ENCODE data around the gene GFI1B.

The GFI1B gene

DNA sequence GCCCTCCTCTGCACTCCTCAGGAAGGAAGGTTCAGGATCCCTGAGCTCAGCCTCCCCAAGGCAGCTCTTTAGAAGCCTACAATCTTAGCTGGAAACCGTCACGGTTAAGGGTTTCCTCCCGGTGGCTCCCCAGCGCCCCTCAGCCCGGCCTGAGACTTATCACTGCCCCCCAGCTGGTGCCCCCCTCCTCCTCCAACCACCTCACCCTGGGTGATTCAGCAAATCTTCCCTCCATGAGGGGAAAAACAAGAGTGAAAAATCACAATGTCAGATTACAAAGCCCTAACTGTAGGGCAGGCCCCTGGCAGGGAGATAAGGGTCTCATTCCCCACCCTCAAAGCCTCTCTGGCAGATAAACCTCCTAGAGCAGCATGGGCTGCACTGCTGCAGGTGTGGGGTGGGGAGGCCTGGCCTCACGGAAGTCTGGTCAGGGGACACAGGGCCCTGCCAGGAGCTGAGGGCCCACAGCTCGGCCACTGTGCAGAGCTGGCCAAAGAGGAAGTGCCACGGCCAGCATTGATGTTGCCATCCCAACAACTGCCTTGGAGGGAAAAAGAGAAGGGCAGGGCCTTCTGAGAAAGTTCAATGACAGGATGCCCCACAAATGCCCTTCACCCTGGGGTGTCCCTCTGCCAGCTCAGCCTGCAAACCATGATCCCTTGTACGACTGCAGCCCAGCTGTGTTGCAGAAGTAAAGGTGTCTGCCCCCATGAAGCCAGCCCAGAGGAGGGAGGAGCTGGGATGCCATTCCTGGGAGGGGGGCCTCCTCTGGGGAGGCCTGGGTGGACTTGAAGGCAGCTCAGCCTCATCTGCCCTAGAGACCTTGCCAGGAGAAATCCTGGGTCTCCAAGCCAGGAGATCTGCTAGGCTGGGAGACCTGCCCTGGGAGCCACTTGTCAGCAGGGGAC is 25.9 kb downstream of the GFI1B start:
- DNase-seq (ENCODE audit: low read depth) = no peak
- H3K4me3 ChIP-seq (ENCODE audit: low read depth, low read length) = no peak overlapping the region
- TF ChIP-seq, protein P1, sequence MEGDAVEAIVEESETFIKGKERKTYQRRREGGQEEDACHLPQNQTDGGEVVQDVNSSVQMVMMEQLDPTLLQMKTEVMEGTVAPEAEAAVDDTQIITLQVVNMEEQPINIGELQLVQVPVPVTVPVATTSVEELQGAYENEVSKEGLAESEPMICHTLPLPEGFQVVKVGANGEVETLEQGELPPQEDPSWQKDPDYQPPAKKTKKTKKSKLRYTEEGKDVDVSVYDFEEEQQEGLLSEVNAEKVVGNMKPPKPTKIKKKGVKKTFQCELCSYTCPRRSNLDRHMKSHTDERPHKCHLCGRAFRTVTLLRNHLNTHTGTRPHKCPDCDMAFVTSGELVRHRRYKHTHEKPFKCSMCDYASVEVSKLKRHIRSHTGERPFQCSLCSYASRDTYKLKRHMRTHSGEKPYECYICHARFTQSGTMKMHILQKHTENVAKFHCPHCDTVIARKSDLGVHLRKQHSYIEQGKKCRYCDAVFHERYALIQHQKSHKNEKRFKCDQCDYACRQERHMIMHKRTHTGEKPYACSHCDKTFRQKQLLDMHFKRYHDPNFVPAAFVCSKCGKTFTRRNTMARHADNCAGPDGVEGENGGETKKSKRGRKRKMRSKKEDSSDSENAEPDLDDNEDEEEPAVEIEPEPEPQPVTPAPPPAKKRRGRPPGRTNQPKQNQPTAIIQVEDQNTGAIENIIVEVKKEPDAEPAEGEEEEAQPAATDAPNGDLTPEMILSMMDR (IDR thresholded peaks at IDR 0.05; ENCODE audit: control insufficient read depth, extremely low read depth, insufficient read depth) = no peak

DNA sequence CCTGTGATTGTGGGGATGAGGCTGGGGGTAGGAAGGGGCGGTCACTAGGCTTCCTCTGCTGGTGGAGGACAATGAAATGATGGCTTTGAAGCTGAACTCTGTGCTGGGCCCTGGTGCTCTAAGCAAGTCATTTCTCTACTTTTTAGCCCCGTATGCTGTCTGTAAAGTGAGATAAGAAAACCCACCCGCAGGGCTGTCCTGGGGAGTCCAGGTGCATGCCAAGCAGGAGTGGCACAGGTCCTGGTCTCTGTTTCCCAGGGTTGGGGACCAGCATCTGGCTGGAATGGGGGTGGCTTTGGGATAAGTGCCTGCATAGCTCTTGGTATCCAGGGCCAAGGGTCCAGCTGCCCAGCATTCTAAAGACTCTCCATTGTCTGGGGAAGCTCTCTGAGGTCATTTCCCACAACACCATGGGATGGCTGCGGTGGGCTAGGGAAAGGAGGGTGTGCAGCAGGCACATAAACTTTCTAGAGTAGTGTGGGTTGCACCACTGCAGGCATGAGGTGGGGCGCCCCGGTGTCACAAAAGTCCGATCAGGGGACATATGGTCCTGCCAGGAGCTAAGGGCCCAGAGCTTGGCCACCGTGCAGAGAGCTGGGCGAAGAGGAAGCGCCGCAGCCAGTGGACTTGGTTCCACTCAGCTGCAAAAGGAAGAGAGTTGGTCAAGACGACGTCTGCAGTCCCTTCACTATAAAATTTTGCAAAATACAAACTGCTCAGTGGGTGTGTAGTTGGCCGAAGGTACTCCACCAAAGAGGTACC is 26.7 kb downstream of the GFI1B start:
- no peak for DNase-seq (ENCODE audit: low read depth)
- no peak overlapping the region for H3K4me3 ChIP-seq (ENCODE audit: low read depth, low read length)
- TF ChIP-seq, protein P1 (IDR thresholded peaks at IDR 0.05; ENCODE audit: control insufficient read depth, extremely low read depth, insufficient read depth) = no peak

DNA sequence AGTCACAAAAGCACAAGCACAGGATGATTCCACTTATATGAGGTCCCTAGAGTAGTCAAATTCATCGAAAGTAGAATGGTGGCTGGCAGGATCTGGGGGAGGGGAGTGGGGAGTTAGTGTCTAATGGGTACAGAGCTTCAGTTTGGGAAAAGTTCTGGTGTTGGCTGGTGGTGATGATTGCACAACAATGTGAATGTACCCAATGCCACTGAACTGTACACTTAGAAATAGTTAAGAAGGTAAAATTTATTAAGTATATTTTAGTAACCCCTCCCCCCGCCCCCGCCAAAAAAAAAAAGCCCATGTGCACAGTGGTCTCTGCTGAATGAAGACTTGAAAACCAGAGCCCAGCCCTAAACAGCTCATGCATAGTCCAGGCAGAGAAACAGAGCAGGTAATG is 27.5 kb downstream of the GFI1B start:
- DNase-seq (ENCODE audit: low read depth) = no peak
- TF ChIP-seq, protein P1 (IDR thresholded peaks at IDR 0.05; ENCODE audit: control insufficient read depth, extremely low read depth, insufficient read depth) = no peak
- H3K4me3 ChIP-seq (ENCODE audit: low read depth, low read length) = no peak overlapping the region

DNA sequence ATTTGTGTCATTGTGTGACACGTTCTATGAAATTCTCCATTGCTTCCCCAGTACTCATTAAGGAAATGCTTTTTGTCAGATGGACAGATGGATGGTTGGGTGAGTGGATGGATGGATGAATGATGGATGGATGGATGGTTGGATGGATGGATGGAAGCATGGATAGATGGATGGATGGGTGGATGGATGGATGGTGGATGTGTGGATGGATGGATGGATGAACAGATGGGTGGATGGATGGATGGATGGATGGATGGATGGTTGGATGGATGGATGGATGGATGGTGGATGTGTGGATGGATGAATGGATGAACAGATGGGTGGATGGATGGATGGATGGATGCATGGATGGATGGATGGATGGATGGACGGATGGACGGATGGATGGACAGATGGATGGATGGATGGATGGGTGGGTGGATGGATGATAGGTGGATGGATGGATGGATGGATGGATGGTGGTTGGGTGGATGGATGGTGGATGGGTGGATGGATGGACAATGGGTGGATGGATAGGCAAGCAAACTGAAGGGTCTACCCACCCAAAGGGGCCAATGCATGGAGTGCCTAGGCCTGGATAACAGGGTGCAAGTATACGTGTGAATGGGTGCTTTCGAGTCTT is 28.3 kb downstream of the GFI1B start:
- H3K4me3 ChIP-seq (ENCODE audit: low read depth, low read length) = no peak overlapping the region
- TF ChIP-seq, protein P1 (IDR thresholded peaks at IDR 0.05; ENCODE audit: control insufficient read depth, extremely low read depth, insufficient read depth) = no peak
- no peak for DNase-seq (ENCODE audit: low read depth)

DNA sequence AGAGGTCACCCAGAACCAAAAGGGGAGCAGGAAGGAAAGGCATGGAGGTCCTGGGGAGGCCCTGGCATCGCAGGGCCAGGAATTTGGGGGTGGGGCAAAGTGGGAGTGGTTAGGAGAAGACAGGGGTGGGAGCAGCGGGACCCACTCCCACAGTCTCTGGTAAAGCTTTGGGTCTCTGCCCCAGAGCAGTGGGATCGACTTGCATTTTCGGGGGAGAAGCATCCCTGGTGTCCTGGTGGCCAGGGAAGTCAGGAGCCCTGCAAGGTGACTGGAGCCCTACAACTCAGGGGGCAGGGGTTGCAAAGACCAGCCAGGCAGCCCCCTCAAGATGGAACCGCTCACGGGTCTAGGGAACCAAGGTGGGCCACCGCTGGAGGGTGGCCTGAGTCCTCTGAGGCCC is 29.9 kb downstream of the GFI1B start:
- DNase-seq (ENCODE audit: low read depth) = no peak
- TF ChIP-seq, protein P1 (IDR thresholded peaks at IDR 0.05; ENCODE audit: control insufficient read depth, extremely low read depth, insufficient read depth) = no peak

DNA sequence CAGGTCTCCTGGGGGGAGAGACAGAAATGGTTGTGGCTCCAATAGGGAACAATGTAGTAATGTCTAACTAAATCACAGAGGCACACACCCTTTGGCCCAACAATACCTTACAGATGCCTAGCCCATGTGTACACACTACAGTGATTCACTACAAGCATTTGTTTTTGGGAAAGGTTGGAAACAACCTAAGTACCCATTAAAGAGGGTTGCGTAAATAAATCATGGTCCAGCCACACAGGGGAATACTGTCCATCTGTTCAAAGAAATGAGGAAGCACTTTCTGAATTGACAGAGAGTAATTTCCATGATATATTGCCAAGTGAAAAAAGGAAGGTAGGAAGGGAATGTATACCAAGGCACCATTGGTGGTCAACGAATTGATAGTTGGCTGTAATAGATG is 30.3 kb downstream of the GFI1B start:
- no peak overlapping the region for H3K4me3 ChIP-seq (ENCODE audit: low read depth, low read length)
- DNase-seq (ENCODE audit: low read depth) = no peak
- TF ChIP-seq, protein P1 (IDR thresholded peaks at IDR 0.05; ENCODE audit: control insufficient read depth, extremely low read depth, insufficient read depth) = no peak

More for the DNA sequence above, 29.9 kb downstream of the GFI1B start:
- no peak overlapping the region for H3K4me3 ChIP-seq (ENCODE audit: low read depth, low read length)
